Measurements from ENCODE around the gene HOXB2.

GRCh38 chr17:48515925-48516900, 28.7 kb downstream of the HOXB2 start:
- TF ChIP-seq CTCF (IDR thresholded peaks at IDR 0.05) (no peak), EZH2 (IDR thresholded peaks at IDR 0.05; ENCODE audit: borderline replicate concordance, insufficient read depth, low read depth, low read length, poor library complexity, severe bottlenecking) (no peak)
